GM19239 (cell line): ENCODE results near the gene TBCCD1.
"Not testable (repeated sequence)": the region's sequence is repeated elsewhere in the genome, so short reads cannot be mapped to it uniquely, and the experiment has no call there.

Experiments
- DNase-seq: peaks from one replicate; pipeline ENCODE4 v3.0.0; 2011; ENCODE audit warnings: low spot score; ENCODE audit not compliant: insufficient read length
- FAIRE-seq: peaks from 2 replicates; lab custom pipeline; 2011; peaks lifted over from hg19 to GRCh38; lab: Jason Lieb, UNC

Gene TBCCD1

DNA sequence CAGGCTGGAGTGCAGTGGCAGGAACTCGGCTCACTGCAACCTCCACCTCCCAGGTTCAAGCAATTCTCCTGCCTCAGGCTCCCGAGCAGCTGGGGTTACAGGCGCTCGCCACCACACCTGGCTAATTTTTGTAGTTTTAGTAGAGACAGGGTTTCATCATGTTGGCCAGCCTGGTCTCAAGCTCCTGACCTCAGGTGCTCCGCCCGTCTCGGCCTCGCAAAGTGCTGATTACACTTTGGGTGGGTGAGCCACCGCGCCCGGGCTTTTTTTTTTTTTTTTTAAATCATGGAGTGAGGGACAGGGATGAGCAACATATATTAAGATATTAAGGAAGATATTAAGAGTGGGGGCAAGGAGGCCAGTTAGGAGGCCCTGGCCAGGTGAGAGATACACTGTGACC, 2.2 kb upstream of the TBCCD1 start:
- DNase-seq, FAIRE-seq: not testable (repeated sequence)

- DNase-seq (no peak), FAIRE-seq (no peak)
Measured at GRCh38 chr3:186566772-186567071, 417 bp downstream of the TBCCD1 start.

DNA sequence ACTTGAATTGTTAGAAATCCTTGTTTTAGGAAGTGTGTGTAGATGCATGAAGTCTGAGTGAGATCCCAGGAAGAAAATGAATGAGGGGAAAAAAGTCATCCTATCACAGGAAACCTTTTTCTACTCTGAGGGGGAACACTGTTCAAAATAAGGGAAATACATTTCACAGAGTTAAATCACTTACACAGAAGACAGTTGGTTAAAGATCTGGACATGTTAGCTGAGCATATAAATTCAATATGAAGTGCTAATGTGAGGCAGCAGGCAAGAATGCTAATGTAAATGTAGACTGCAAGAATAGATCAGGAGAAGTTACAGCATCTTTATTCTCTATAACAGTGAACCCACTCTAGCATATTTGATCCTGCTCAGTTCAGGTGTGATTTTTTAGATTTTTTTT, 2.6 kb downstream of the TBCCD1 start:
- FAIRE-seq (no peak), DNase-seq (no peak)

DNA sequence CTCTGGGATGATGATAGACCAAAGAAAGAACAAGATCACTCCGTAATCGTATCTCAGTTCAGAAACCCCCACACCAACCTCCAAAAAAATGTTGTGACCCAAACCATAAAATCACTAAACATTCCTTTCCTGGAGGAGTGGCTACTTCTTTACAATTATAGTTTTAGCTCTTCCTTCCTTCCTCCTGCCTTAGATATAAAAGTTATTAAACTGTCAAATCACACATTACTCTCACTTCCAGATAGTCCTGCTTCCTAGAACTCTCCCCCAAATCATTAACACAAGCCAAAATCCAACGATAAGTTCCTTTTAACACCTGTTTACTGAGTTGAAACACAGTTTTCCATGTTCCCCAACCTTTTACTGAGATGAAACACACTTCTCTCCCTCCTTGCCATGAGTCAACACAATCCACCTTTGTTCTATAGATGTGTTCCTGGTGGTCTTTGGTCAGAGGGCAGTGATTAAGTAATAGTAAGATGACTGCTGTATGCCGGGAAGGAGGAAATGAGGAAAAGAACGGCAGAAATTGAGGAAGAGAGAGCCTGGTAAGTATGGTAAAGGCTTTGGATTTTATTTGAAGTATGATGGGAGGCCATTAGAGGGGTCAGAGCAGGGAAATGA, 14.6 kb downstream of the TBCCD1 start:
- no peak for DNase-seq
- FAIRE-seq: peak; percentile 67

DNA sequence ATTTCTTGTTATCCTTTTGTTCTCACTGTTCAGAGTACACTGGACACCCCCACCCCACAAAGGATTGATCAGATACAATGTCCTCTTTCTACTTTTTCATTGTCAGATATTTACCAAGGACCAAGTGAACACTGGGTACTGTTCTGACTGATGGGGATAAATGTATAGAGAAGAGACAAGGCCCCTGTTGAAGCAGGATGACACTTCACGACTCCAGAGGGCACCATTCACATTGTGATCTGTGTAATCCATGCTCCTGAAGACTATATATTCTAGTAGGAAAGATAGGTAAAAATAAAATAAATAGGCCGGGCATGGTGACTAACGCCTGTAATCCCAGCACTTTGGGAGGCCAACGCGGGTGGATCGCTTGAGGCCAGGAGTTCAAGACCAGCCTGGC, 15.8 kb downstream of the TBCCD1 start:
- DNase-seq (no peak), FAIRE-seq (no peak)

DNA sequence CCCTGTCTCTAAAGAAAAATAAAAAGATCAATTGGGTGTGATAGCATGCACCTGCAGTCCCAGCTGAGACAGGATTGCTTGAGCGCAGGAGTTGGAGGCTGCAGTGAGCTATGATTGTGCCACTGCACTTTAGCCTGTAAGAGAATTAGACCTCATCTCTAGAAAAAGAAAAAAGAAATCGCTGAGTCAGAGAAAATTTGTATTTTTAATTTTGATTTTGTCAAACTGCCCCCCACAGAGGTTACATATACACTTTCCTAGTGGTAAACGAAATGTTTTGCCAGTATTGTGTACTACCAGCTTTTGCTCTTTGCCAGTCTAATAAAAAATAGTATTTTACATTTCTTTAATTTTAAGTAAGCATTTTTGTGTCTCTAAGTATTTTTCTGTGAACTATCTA, 17.6 kb downstream of the TBCCD1 start:
- FAIRE-seq: no peak
- no peak for DNase-seq

GRCh38 chr3:186544281-186544680, 22.9 kb downstream of the TBCCD1 start, which contains the start of gene CRYGS:
Gene CRYGS, minus strand, starts transcription at chr3:186544380. Its CDS starts 54 bp downstream, at chr3:186544326.
- DNase-seq (no peak), FAIRE-seq (no peak)

DNA sequence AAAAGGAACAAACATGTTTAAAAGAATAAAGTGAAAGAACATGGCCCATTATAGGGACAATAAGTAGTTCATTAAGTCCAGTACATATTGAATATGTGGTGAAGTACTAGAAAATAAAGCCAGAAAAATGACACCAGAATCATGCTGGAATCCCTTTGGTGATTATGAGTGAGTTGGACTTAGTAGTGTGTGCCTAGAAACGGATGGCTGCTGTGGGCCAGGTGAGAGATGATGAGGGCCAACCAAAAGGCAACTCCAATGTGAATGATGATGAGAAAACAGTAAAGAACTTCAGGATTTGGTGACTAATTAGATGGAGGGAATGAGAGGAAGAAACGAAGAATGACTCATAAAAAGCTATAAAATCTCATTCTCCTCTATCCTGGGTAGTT, 26.3 kb downstream of the TBCCD1 start:
- no peak for FAIRE-seq
- no peak for DNase-seq

DNA sequence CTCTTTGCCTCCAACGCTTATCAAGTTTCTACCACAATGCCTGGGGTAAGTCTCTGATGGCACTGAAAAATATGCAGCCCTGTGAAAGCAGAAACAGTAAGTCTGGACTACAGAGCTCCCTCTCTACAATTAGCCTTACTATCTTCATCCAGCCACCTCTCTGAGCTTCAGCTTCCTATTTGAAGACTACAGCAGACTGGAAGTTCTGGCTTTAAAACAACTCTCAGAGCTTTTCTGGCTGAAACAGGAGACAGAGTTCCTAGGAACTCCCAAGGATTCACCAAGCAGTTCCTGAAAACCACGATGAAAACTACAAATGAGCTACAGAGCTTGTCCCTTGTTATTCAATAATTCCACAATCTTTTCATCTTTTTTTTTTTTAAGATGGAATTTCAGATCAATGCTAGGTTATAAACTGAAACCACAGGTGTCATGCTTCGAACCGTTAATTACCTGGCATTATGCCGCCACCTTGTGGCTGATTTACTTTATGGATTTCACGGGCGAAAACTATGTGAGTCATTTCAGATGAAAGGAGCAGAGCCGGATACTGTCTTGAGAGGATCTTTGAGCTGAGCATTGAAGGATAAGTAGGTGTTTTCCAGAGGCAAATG, 26.8 kb downstream of the TBCCD1 start:
- peak; percentile 34 for DNase-seq
- peak; percentile 99 for FAIRE-seq

DNA sequence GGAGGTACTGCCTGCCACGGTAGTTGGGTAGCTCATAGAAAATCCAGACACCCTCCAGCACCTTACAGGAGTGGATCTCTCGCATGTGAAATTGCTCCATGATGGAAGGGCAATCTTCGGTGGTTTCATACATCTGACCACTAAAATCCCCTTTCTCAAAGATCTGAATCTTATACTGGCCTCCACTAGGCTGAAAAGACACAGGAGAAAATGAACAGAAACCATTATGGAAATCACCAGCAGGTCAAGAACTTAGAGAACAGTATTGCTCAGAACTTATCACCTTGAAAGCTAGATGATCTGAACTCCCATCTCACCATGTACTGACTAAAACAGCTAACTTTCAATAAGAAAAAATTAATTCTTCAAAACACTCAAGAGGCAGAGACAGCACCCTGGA, 28.4 kb downstream of the TBCCD1 start:
- DNase-seq (no peak), FAIRE-seq (peak; percentile 85)

DNA sequence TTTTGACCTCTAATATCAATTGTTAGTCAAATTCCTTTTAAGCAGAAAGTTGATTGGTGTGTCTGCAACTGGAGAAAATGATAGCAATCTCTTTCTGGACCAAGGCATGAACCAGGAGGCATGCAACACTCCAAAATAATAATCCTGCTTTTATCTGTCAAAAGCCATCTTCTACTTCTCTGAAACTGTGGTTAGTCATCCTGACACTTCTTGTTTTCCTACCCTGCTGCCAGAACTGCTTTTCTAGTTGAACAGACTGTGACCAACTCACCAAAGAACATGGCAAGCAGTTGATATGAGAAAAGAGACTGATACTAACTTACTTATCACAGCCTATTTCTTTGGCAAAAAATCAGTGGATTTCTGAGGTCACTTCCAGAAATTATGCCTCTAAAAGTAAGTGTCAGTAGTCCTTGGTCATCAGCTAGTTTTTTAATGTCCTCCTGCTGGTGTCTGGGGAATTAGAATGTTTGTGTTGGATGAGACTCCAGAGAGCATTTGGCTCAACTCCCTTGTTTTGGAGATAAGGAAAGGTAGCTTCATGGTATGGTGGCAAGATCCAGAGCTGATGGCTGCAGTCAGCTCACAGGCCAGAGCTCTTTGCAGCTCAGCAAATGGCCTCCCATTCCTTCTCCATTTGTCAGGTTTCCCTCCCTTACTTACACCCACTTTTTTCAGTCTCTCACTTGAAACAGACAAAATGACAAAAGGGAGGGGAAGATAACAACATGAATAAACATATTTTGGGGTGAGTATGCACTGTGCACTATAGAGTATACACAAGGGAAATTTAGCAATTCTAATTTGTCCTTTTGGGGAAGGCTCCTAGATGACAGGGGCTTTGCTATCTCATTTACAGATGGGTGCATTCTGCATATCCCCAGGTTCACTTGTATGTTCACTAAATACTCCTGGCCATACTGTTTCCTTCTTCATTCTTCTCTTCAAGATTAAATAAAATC, 30.0 kb downstream of the TBCCD1 start:
- no peak for DNase-seq
- FAIRE-seq: peak; percentile 26

DNA sequence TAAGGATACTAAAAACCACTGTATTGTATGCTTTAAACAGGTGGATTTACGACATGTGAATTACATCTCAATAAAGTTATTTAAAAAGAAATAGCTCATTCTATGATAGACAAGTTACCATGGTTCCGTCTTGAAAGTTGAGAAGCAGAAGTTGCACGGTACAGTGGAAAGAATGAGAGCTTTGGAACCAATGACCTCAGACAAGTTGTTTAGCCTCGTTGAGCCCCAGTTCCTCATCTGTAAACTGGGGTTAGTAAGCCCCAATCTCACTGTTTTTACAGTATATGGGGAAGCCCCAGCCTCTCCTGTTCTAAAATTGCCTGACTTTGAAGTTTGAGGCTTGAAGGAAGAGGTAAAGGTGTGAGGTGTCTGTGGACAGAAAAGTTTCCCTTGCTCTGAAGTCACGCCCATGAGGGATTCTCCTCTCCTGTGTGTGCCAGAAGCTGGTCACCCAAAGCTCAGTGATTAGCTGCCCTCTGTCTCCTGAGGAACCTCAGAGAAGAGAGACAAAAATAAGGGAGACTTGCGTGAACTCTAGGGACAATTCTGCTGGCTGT, 32.9 kb downstream of the TBCCD1 start:
- peak; percentile 98 for FAIRE-seq
- DNase-seq: no peak

DNA sequence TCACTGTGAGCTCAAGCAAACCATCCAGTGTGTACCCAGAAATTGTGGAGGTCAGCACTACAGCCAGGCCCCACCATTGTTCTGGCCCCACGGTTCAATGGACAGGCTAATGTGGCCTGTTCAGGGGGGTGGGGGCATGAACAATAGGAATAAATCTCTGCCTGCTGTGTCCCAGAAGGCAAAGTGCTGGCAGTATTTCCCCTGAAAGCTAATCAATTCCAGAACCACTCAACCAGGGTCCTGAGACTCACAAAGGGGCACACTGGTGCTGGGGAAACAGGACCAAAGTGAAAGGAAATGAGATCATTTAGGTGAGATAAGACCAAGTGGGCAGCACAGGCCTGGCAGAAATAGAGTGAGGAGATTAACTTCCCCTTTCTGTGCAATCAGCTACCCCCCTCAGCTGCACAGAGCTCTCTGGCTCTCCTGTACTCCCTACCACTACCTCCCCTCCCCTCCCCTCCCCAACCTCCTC, 34.5 kb downstream of the TBCCD1 start:
- FAIRE-seq (peak; percentile 90), DNase-seq (no peak)

GRCh38 chr3:186531694-186532093, 35.4 kb downstream of the TBCCD1 start:
- not testable (repeated sequence) for FAIRE-seq, DNase-seq

DNA sequence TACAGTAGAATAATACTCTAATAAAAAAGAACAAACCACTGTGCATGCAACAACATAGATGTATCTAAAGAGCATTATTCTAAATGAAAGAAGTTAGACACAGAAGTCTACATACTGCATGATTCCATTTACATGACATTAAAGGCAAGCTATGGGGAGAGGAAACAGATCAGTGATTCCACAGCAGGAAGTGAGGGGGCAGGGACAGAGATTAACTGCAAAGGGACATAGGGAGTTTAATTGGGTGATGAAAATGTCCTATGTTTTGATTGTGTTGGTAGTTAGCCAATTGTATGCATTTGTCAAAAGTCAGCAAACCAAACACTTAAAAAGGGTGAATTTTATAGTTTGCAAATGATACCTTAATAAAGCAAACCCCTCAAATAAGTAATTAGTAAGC, 36.7 kb downstream of the TBCCD1 start:
- FAIRE-seq: no peak
- DNase-seq: no peak

GRCh38 chr3:186529201-186529999, 37.7 kb downstream of the TBCCD1 start:
- peak; percentile 21 for FAIRE-seq
- no peak for DNase-seq

GRCh38 chr3:186526256-186526606, 40.9 kb downstream of the TBCCD1 start:
- FAIRE-seq (peak; percentile 88), DNase-seq (no peak)

- peak; percentile 80 for FAIRE-seq
- DNase-seq: no peak
Measured at GRCh38 chr3:186525369-186526255, 41.5 kb downstream of the TBCCD1 start.

- FAIRE-seq (no peak), DNase-seq (no peak)
Measured at GRCh38 chr3:186524616-186525015, 42.5 kb downstream of the TBCCD1 start.
